Fibroblast of skin of back (primary cell): ENCODE data around the gene PGM1.

Experiments
- DNase-seq: peaks from one replicate; pipeline ENCODE4 v3.0.0-alpha.2; 2013

The PGM1 gene

GRCh38 chr1:63601061-63601460 is 7.8 kb downstream of the PGM1 start:
- no peak for DNase-seq

- no peak for DNase-seq
Measured at GRCh38 chr1:63601463-63601862, 8.3 kb downstream of the PGM1 start.

GRCh38 chr1:63601912-63602311 is 8.7 kb downstream of the PGM1 start:
- no peak for DNase-seq

GRCh38 chr1:63602629-63603028 is 9.4 kb downstream of the PGM1 start:
- no peak for DNase-seq

- DNase-seq: peak; percentile 12
Measured at GRCh38 chr1:63603810-63604209, 10.6 kb downstream of the PGM1 start.

GRCh38 chr1:63607322-63607721 is 14.1 kb downstream of the PGM1 start:
- DNase-seq: no peak

GRCh38 chr1:63611231-63611630 is 18.0 kb downstream of the PGM1 start:
- DNase-seq: no peak

- DNase-seq: no peak
Measured at GRCh38 chr1:63612564-63612963, 19.4 kb downstream of the PGM1 start.

- no peak for DNase-seq
Measured at GRCh38 chr1:63612971-63613370, 19.8 kb downstream of the PGM1 start.

- peak; percentile 72 for DNase-seq
Measured at GRCh38 chr1:63615768-63616420, 22.7 kb downstream of the PGM1 start.

GRCh38 chr1:63617450-63617849 is 24.2 kb downstream of the PGM1 start:
- DNase-seq: peak; percentile 6

- DNase-seq: peak; percentile 61
Measured at GRCh38 chr1:63618011-63618410, 24.8 kb downstream of the PGM1 start.

GRCh38 chr1:63619558-63619957 is 26.3 kb downstream of the PGM1 start:
- DNase-seq: no peak

- DNase-seq: no peak
Measured at GRCh38 chr1:63620671-63621070, 27.5 kb downstream of the PGM1 start.

GRCh38 chr1:63621075-63621474 is 27.9 kb downstream of the PGM1 start:
- no peak for DNase-seq

GRCh38 chr1:63621698-63622097 is 28.5 kb downstream of the PGM1 start:
- DNase-seq: peak; percentile 8

- no peak for DNase-seq
Measured at GRCh38 chr1:63622849-63623566, 29.8 kb downstream of the PGM1 start.

- no peak for DNase-seq
Measured at GRCh38 chr1:63623952-63624351, 30.7 kb downstream of the PGM1 start.

GRCh38 chr1:63624911-63625310 is 31.7 kb downstream of the PGM1 start:
- peak; percentile 83 for DNase-seq

- no peak for DNase-seq
Measured at GRCh38 chr1:63626222-63626621, 33.0 kb downstream of the PGM1 start.

GRCh38 chr1:63628607-63629006 is 35.4 kb downstream of the PGM1 start:
- no peak for DNase-seq

GRCh38 chr1:63630238-63630637 is 37.0 kb downstream of the PGM1 start:
- DNase-seq: no peak

GRCh38 chr1:63630666-63631065 is 37.5 kb downstream of the PGM1 start:
- peak; percentile 61 for DNase-seq

- DNase-seq: no peak
Measured at GRCh38 chr1:63632110-63632509, 38.9 kb downstream of the PGM1 start.
